Activated B cell treated with CpG ODN at 0.5 μM for 24 hours (primary cell): ENCODE data around the gene CALHM3. TPM values are rescaled to one million over a fixed set of nuclear protein-coding genes. Genes with fewer than 3 reads are reported as not detected.

Source experiments
- ATAC-seq: fragments of 200-7000 bp; cut with Tn5 transposase; one replicate; pipeline ENCODE4 v1.10.0; 2021; ENCODE audit warnings: low read depth, mild to moderate bottlenecking, moderate library complexity
- CTCF ChIA-PET: fragments of 350-600 bp; sonication (Branson Sonifier 250); formaldehyde crosslinking; loops from one replicate; lab custom pipeline; 2021; ENCODE audit warnings: antibody characterized with exemption; lab: Charles Lee
- POLR2A ChIA-PET: fragments of 350-600 bp; sonication (Branson Sonifier 250); formaldehyde crosslinking; loops from one replicate; lab custom pipeline; 2021; ENCODE audit warnings: antibody characterized with exemption; lab: Charles Lee
- DNase-seq: peaks from one replicate; pipeline ENCODE4 v3.0.0; 2022
- H3K27ac Mint-ChIP-seq: one replicate; pipeline ENCODE4 v1.8.0; 2020; ENCODE audit warnings: mixed read lengths
- H3K27me3 Mint-ChIP-seq: one replicate; pipeline ENCODE4 v1.8.0; 2021; ENCODE audit warnings: mixed read lengths
- H3K36me3 Mint-ChIP-seq: one replicate; pipeline ENCODE4 v1.8.0; 2021; ENCODE audit warnings: low read depth, mixed read lengths
- H3K4me1 Mint-ChIP-seq: one replicate; pipeline ENCODE4 v1.8.0; 2021; ENCODE audit warnings: mixed read lengths
- H3K4me3 Mint-ChIP-seq: one replicate; pipeline ENCODE4 v1.8.0; 2020; ENCODE audit warnings: mild to moderate bottlenecking, mixed read lengths
- H3K9me3 Mint-ChIP-seq: one replicate; pipeline ENCODE4 v1.8.0; 2020; ENCODE audit warnings: mixed read lengths
- intact Hi-C: fragments of 100-400 bp; cut with micrococcal nuclease; formaldehyde crosslinking; loops from one replicate; pipeline ENCODE4 v1.15.1; 2024
- total RNA-seq: library from RNA; stranded (reverse); gene quantifications from 2 replicates; pipeline ENCODE4 v1.2.3, GENCODE V29; 2022
- TF ChIP-seq, protein P1 (sequence below): fragments of 200-600 bp; IDR thresholded peaks from one replicate; pipeline ENCODE4 v1.8.0; 2022; ENCODE audit warnings: antibody characterized with exemption, mild to moderate bottlenecking

CALHM3 gene
- total RNA-seq, 1 donor from 2014 or later = not detected

DNA sequence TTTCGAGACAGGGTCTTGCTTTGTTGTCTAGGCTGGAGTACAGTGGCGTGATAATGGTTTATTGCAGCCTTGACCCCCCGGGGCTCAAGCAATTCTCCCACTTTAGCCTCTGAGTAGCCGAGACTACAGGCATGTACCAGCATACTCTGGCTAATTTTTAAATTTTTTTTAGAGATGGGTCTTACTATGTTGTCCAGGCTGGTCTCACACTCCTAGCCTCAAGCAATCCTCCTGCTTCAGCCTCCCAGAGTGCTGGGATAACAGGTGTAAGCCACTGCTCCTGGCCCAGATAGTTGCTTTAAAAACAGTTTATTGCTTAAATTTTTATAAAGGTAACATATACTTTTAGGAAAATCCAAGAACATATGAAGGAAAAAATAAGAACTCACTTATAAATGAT lies 40.8 kb upstream of the CALHM3 start:
- CTCF ChIA-PET = no interaction called here
- no peaks in the 10 kb centered on the region for H3K36me3 Mint-ChIP-seq
- H3K4me3 Mint-ChIP-seq = no peak overlapping the region
- ATAC-seq = no peak
- intact Hi-C loops = no loop called here
- POLR2A ChIA-PET = no interaction called here
- DNase-seq = no peak
- H3K27ac Mint-ChIP-seq = no peak overlapping the region
- H3K4me1 Mint-ChIP-seq = peaks cover 5% of the 10 kb centered on the region
- peaks cover 3% of the 10 kb centered on the region for H3K9me3 Mint-ChIP-seq
- H3K27me3 Mint-ChIP-seq = peaks cover 13% of the 10 kb centered on the region
- TF ChIP-seq, protein P1, sequence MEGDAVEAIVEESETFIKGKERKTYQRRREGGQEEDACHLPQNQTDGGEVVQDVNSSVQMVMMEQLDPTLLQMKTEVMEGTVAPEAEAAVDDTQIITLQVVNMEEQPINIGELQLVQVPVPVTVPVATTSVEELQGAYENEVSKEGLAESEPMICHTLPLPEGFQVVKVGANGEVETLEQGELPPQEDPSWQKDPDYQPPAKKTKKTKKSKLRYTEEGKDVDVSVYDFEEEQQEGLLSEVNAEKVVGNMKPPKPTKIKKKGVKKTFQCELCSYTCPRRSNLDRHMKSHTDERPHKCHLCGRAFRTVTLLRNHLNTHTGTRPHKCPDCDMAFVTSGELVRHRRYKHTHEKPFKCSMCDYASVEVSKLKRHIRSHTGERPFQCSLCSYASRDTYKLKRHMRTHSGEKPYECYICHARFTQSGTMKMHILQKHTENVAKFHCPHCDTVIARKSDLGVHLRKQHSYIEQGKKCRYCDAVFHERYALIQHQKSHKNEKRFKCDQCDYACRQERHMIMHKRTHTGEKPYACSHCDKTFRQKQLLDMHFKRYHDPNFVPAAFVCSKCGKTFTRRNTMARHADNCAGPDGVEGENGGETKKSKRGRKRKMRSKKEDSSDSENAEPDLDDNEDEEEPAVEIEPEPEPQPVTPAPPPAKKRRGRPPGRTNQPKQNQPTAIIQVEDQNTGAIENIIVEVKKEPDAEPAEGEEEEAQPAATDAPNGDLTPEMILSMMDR = no peak

DNA sequence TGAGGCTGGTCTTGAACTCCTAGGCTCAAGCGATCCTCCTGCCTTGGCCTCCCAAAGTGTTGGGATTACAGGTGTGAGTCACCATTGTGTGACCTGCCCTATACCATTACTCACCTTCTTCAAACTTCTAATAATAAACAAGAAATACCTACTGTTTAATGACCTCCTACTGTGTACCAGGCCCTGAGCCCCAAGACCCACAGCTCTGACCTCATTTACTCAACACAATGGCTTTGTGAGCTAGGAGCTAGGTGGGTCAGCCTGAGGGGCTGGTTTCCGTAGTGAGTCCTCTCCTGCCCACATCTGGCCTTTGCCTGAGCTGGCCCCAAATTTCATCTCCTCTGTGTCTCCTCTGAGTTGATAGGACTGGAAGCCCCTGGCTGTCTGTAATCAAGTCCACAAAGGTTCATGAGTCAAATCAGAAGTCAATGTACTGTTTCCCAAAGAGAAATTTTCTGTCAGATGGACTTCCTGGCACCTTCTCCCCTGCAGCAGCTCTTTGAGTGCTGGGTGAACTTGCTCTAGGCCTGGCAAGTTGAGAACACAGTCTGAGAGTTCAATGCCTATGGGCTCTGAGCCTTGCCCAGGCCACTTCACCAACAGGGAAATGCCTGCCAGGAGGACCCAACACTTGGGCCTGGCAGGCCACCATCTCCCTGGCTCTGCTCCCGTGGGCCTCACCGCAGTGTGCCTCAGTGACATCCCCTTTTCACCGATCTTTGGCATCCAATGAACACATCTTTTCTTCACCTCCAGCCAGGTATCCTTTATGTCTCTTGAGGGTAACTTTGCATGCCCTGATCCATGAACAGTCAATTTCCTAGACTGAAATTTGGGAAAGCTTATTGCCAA lies 38.4 kb upstream of the CALHM3 start:
- ATAC-seq (no peak), DNase-seq (no peak)
- Mint-ChIP-seq H3K36me3 (no peaks in the 10 kb centered on the region), H3K27me3 (peaks cover 10% of the 10 kb centered on the region), H3K4me1 (peaks cover 5% of the 10 kb centered on the region), H3K4me3 (no peak overlapping the region), H3K9me3 (no peaks in the 10 kb centered on the region), H3K27ac (no peak overlapping the region)
- ChIA-PET CTCF (no interaction called here), POLR2A (no interaction called here)
- intact Hi-C loops = no loop called here
- TF ChIP-seq, protein P1 = no peak

DNA sequence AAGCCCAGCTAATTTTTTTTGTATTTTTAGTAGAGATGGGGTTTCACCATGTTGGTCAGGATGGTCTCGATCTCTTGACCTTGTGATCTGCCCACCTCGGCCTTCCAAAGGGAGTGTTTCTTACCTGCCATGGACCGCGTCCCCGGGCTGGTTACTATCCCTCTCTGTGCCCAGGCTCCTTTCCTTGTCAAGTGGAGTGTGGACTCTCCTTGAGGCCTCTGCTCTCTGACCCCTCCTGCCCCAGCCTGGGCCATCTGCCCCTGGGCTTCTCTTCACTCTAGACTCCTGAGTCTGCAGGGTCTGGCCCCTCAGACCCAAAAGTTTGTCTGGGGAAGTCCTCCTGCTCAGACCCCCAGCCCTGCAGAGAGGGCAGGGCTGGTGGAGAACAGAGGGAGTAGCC lies 35.2 kb upstream of the CALHM3 start:
- CTCF ChIA-PET = no interaction called here
- H3K4me1 Mint-ChIP-seq = peaks cover 5% of the 10 kb centered on the region
- DNase-seq (no peak), ATAC-seq (no peak)
- intact Hi-C loops = no loop called here
- H3K9me3 Mint-ChIP-seq = no peaks in the 10 kb centered on the region
- no peak overlapping the region for H3K4me3 Mint-ChIP-seq
- TF ChIP-seq, protein P1 = no peak
- POLR2A ChIA-PET = no interaction called here
- H3K27me3 Mint-ChIP-seq = peaks cover 3% of the 10 kb centered on the region
- no peak overlapping the region for H3K27ac Mint-ChIP-seq
- H3K36me3 Mint-ChIP-seq = no peaks in the 10 kb centered on the region

DNA sequence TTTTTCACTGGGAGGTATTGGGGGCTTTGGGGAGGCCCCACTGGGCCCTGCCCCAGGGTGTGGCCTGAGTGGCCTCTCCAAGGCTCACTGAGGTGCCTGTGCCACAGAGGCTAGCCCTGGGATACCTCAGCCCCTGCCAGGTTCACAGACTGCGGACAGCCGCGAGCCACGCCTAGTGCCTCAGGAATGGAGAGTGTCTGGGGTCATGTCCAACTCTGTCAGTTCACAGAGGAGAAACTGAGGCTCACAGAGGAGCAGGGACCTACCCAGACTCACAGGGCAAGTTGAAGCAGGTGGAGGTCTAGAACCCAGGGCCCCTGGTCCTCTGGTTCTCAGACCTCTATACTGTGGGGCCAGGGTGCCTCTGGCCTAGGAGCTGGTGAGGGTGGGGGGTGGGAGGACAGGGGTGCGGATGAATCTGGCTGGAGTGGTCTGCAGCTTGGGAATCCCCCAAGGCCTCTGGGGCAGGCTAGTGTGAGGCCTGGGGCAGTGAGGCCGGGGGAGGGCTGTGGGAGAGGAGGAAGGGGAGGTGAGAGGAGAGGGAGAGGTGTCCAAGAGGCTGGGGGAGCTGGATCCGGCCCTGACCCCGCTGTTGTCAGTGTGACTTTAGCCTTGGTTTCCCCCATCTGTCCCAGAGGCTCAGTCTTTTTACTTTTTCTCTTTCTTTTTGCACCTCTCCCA lies 34.5 kb upstream of the CALHM3 start:
- CTCF ChIA-PET = no interaction called here
- Mint-ChIP-seq H3K9me3 (no peaks in the 10 kb centered on the region), H3K4me1 (peaks cover 5% of the 10 kb centered on the region), H3K27me3 (peaks cover 3% of the 10 kb centered on the region), H3K36me3 (no peaks in the 10 kb centered on the region), H3K27ac (no peak overlapping the region), H3K4me3 (no peak overlapping the region)
- POLR2A ChIA-PET = no interaction called here
- ATAC-seq = no peak
- intact Hi-C loops = no loop called here
- DNase-seq = no peak
- TF ChIP-seq, protein P1 = no peak

DNA sequence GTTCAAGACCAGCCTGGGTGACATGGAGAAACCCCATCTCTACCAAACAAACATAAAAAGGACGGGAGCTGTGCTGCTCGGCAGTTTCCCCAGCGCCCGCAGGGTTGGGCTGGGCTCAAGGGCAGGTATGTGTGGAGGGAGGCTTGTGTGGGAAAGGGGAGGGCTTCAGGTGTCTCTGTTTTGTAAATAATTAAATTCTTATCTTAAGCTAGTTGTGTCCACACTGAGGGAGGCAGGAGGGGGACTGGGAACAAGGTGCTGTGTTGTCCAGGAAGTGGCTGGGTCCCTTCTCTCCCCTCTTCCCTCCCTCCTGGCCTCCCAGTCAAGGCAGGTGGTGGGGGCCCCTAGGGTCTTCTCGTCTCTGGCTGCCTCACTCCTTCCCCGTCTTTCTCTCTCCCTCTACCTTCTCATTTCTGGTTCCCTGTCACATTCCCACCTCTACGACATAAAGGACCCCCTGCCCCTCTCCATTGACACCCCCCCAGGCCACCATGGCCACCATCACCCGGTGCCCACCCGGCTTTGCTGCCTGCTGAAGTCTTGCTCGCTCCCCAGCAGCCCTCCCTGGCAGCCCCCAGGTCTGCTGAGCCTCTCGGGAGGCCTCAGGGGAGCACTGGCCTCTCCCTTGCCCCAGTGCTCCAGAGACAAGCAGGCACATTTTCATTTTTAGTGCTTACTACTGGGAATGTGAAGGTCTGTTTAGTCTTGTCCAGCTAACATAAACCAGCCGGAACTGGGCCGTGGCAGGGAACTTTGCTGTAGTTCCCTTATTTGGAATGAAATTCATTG lies 33.7 kb upstream of the CALHM3 start:
- CTCF ChIA-PET = no interaction called here
- POLR2A ChIA-PET = interaction anchor here (0.6 kb wide), 1 partner anchor 9 kb away, joined by 7 read pairs; no protein-coding TSS in a partner anchor
- no peak overlapping the region for H3K27ac Mint-ChIP-seq
- no peaks in the 10 kb centered on the region for H3K9me3 Mint-ChIP-seq
- no peak for ATAC-seq
- no peak overlapping the region for H3K4me3 Mint-ChIP-seq
- TF ChIP-seq, protein P1 = no peak
- H3K4me1 Mint-ChIP-seq = peaks cover 5% of the 10 kb centered on the region
- H3K27me3 Mint-ChIP-seq = peaks cover 6% of the 10 kb centered on the region
- intact Hi-C loops = no loop called here
- H3K36me3 Mint-ChIP-seq = no peaks in the 10 kb centered on the region
- no peak for DNase-seq
